HG02588 (cell line): ENCODE measurements around the gene C15orf61.

ENCODE experiments used
- ATAC-seq: cut with Tn5 transposase; IDR thresholded peaks from one replicate; pipeline ENCODE4 v1.9.1; 2021; ENCODE audit warnings: mild to moderate bottlenecking, moderate library complexity; ENCODE audit not compliant: unreplicated experiment

Gene C15orf61

DNA sequence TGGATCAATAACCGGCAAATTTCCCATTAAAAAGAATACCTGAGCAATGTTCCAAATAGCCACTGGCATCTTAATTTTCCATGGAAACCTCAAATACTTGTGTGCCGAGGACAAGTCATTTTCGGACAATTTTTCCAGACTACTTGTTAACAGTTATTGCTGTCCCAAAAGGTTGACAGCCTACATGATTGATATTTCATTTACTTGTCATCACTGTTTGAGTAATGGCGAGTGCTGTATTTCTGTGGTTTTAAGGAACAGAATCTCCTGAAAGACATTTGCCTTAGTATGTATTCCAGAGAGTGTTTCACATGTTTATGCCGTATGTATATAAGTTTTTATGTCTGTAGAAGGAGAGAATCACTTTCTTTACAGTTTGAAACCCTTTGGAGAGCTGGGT lies 58.2 kb downstream of the C15orf61 start:
- no peak for ATAC-seq
